GM23338 (cell line): ENCODE data around the gene CYFIP2. TPM values are rescaled to one million over a fixed set of nuclear protein-coding genes. Genes with fewer than 3 reads are reported as not detected.

ENCODE experiments used
- ATAC-seq: fragments of 200-7000 bp; cut with Tn5 transposase; 3 replicates; pipeline ENCODE4 v1.9.1; 2020
- DNase-seq: peaks from one replicate; pipeline ENCODE4 v3.0.0-alpha.2; 2015; ENCODE audit warnings: low spot score
- H2AFZ ChIP-seq: fragments of 200-600 bp; sonication (generic); 2 replicates; pipeline ENCODE4 v1.8.0; 2016; ENCODE audit warnings: antibody characterized with exemption, mild to moderate bottlenecking, moderate library complexity
- H3F3A ChIP-seq: fragments of 200-600 bp; sonication (generic); replicated peaks from 2 replicates; pipeline ENCODE4 v1.8.0; 2017; ENCODE audit warnings: antibody characterized with exemption, mixed run types, low read depth
- H3K27ac ChIP-seq: fragments of 200-600 bp; sonication (generic); 2 replicates; pipeline ENCODE4 v1.6.1; 2016; ENCODE audit warnings: low read depth
- H3K27me3 ChIP-seq: fragments of 200-600 bp; sonication (generic); 2 replicates; pipeline ENCODE4 v1.8.0; 2016; ENCODE audit warnings: mild to moderate bottlenecking, mixed run types, moderate library complexity; ENCODE audit not compliant: insufficient read depth
- H3K36me3 ChIP-seq: fragments of 200-600 bp; sonication (generic); 2 replicates; pipeline ENCODE4 v1.8.0; 2016; ENCODE audit warnings: mild to moderate bottlenecking; ENCODE audit not compliant: insufficient read depth
- H3K4me1 ChIP-seq: fragments of 200-600 bp; sonication (generic); 2 replicates; pipeline ENCODE4 v1.8.0; 2016; ENCODE audit warnings: mild to moderate bottlenecking, moderate library complexity; ENCODE audit not compliant: insufficient read depth
- H3K4me2 ChIP-seq: fragments of 200-600 bp; sonication (generic); 2 replicates; pipeline ENCODE4 v1.7.1; 2017; ENCODE audit warnings: mixed run types
- H3K4me3 ChIP-seq: fragments of 200-600 bp; sonication (generic); 2 replicates; pipeline ENCODE4 v1.6.1; 2016; ENCODE audit warnings: mixed run types
- H3K79me2 ChIP-seq: fragments of 200-600 bp; sonication (generic); replicated peaks from 2 replicates; pipeline ENCODE4 v1.8.0; 2017; ENCODE audit warnings: mild to moderate bottlenecking; ENCODE audit not compliant: insufficient read depth
- H3K9me2 ChIP-seq: fragments of 200-600 bp; sonication (generic); 2 replicates; pipeline ENCODE4 v1.8.0; 2017; ENCODE audit not compliant: insufficient read depth
- H4K20me1 ChIP-seq: fragments of 200-600 bp; sonication (generic); replicated peaks from 2 replicates; pipeline ENCODE4 v1.8.0; 2017; ENCODE audit warnings: mild to moderate bottlenecking; ENCODE audit not compliant: insufficient read depth
- H3K27ac Mint-ChIP-seq: 2 replicates; pipeline ENCODE4 v1.8.0; 2020; ENCODE audit warnings: inconsistent platforms, mild to moderate bottlenecking, moderate library complexity, mixed read lengths
- H3K27me3 Mint-ChIP-seq: 3 replicates; pipeline ENCODE4 v1.8.0; 2022; ENCODE audit warnings: low read depth, mild to moderate bottlenecking, moderate library complexity, mixed read lengths, inconsistent platforms; ENCODE audit not compliant: insufficient read depth, poor library complexity
- H3K36me3 Mint-ChIP-seq: 3 replicates; pipeline ENCODE4 v1.8.0; 2021; ENCODE audit warnings: low read depth, mild to moderate bottlenecking, inconsistent platforms, moderate library complexity, mixed read lengths
- H3K4me1 Mint-ChIP-seq: 3 replicates; pipeline ENCODE4 v1.8.0; 2020; ENCODE audit warnings: mild to moderate bottlenecking, inconsistent platforms, mixed read lengths
- H3K4me3 Mint-ChIP-seq: 3 replicates; pipeline ENCODE4 v1.8.0; 2021; ENCODE audit warnings: moderate library complexity, mild to moderate bottlenecking, inconsistent platforms, mixed read lengths
- H3K9me3 Mint-ChIP-seq: 3 replicates; pipeline ENCODE4 v1.8.0; 2020; ENCODE audit warnings: moderate library complexity, mild to moderate bottlenecking, inconsistent platforms, mixed read lengths
- CREB1 ChIP-seq: fragments of 250-450 bp; sonication (Bioruptor Pico); IDR thresholded peaks from 2 replicates; pipeline ENCODE4 v1.5.0; 2020; ENCODE audit warnings: low read depth, mild to moderate bottlenecking, moderate library complexity
- CTCF ChIP-seq, 2 experiments: fragments of 200-600 bp in 1 of 2; sonication (generic) in 1 of 2; conservative IDR thresholded peaks; 2 replicates each; pipeline versions ENCODE4 v1.5.1 to v1.6.1; 2016 to 2017; ENCODE audit warnings: antibody characterized with exemption in 2 of 2, low read depth in 2 of 2, mild to moderate bottlenecking in 2 of 2, moderate library complexity in 1 of 2
- ETS1 ChIP-seq: IDR thresholded peaks from 2 replicates; pipeline ENCODE4 v1.6.1; 2016; ENCODE audit warnings: antibody characterized with exemption
- EZH2 ChIP-seq: fragments of 200-600 bp; sonication (generic); IDR thresholded peaks from one replicate; pipeline ENCODE4 v1.8.0; 2017; ENCODE audit warnings: antibody characterized with exemption, mild to moderate bottlenecking, low read depth; ENCODE audit not compliant: unreplicated experiment
- JUNB ChIP-seq: IDR thresholded peaks from one replicate; pipeline ENCODE4 v1.6.1; 2016; ENCODE audit warnings: antibody characterized with exemption; ENCODE audit not compliant: unreplicated experiment
- NANOG ChIP-seq: IDR thresholded peaks from 2 replicates; pipeline ENCODE4 v1.6.1; 2016; ENCODE audit warnings: antibody characterized with exemption, borderline replicate concordance
- POLR2AphosphoS5 ChIP-seq: IDR thresholded peaks from 2 replicates; pipeline ENCODE4 v1.6.1; 2016; ENCODE audit warnings: antibody characterized with exemption, low read depth
- REST ChIP-seq: IDR thresholded peaks from one replicate; pipeline ENCODE4 v1.6.1; 2018; ENCODE audit warnings: antibody characterized with exemption; ENCODE audit not compliant: unreplicated experiment
- STAT1 ChIP-seq: IDR thresholded peaks from one replicate; pipeline ENCODE4 v1.6.1; 2016; ENCODE audit warnings: antibody characterized with exemption; ENCODE audit not compliant: unreplicated experiment
- ZNF114 ChIP-seq: fragments of 250-450 bp; sonication (Bioruptor Pico); IDR thresholded peaks from 2 replicates; pipeline ENCODE4 v1.5.0; 2020; ENCODE audit warnings: mild to moderate bottlenecking, moderate library complexity
- ZNF331 ChIP-seq: fragments of 250-450 bp; sonication (Bioruptor Pico); IDR thresholded peaks from 2 replicates; pipeline ENCODE4 v1.5.0; 2020; ENCODE audit warnings: low read depth, mild to moderate bottlenecking, moderate library complexity
- polyA plus RNA-seq: library from polyadenylated mRNA; unstranded; fragments of >200 nt; fragmentation: Nextera tagmentation; extraction: Ambion mirVana; gene quantifications from 2 replicates; pipeline ENCODE4 v1.2.1, GENCODE V29; 2016
- total RNA-seq: library from RNA; depleted of rRNA; stranded (reverse); fragments of >200 nt; shearing (Covaris generic); gene quantifications from 2 replicates; pipeline ENCODE4 v1.2.3, GENCODE V29; 2014

Gene CYFIP2
- total and polyA plus RNA-seq, 2 experiments from 2014 or later: 54.1 to 98.4 TPM

GRCh38 chr5:157270771-157271170 lies 4.8 kb downstream of the CYFIP2 start (continued):
- TF ChIP-seq CTCF (conservative IDR thresholded peaks at IDR 0.05; ENCODE audit: low read depth in 2 of 2) (no peak), STAT1 (no peak), EZH2 (no peak)

- Histone ChIP-seq H3F3A (no peaks in the 10 kb centered on the region), H4K20me1 (peaks cover 10% of the 10 kb centered on the region), H3K79me2 (peaks cover 97% of the 10 kb centered on the region), H3K4me1 (peaks cover 29% of the 10 kb centered on the region), H3K4me3 (no peak overlapping the region), H3K27ac (no peak overlapping the region), H3K9me2 (no peaks in the 10 kb centered on the region), H3K4me2 (no peak overlapping the region), H3K36me3 (no peaks in the 10 kb centered on the region), H3K27me3 (no peaks in the 10 kb centered on the region), H2AFZ (no peak overlapping the region)
- DNase-seq: no peak
- no peak for ATAC-seq
- peaks cover 6% of the 10 kb centered on the region for H3K27me3 Mint-ChIP-seq
- H3K36me3 Mint-ChIP-seq: no peaks in the 10 kb centered on the region
- peaks cover 35% of the 10 kb centered on the region for H3K4me1 Mint-ChIP-seq
- H3K27ac Mint-ChIP-seq: peak overlapping the region; percentile 77; the same call in 1 of the 2 replicates
- H3K4me3 Mint-ChIP-seq: no peak overlapping the region
- no peaks in the 10 kb centered on the region for H3K9me3 Mint-ChIP-seq
- TF ChIP-seq ETS1 (no peak), STAT1 (no peak), CTCF (conservative IDR thresholded peaks at IDR 0.05; ENCODE audit: low read depth in 2 of 2) (no peak), CREB1 (no peak), NANOG (no peak), JUNB (no peak), ZNF114 (no peak), REST (no peak), ZNF331 (CRISPR knock-in tag) (no peak), EZH2 (no peak), POLR2AphosphoS5 (no peak)
Observed at GRCh38 chr5:157271740-157272271, 5.9 kb downstream of the CYFIP2 start.
